Measurements from ENCODE around the gene ACADVL.

Gene ACADVL

DNA sequence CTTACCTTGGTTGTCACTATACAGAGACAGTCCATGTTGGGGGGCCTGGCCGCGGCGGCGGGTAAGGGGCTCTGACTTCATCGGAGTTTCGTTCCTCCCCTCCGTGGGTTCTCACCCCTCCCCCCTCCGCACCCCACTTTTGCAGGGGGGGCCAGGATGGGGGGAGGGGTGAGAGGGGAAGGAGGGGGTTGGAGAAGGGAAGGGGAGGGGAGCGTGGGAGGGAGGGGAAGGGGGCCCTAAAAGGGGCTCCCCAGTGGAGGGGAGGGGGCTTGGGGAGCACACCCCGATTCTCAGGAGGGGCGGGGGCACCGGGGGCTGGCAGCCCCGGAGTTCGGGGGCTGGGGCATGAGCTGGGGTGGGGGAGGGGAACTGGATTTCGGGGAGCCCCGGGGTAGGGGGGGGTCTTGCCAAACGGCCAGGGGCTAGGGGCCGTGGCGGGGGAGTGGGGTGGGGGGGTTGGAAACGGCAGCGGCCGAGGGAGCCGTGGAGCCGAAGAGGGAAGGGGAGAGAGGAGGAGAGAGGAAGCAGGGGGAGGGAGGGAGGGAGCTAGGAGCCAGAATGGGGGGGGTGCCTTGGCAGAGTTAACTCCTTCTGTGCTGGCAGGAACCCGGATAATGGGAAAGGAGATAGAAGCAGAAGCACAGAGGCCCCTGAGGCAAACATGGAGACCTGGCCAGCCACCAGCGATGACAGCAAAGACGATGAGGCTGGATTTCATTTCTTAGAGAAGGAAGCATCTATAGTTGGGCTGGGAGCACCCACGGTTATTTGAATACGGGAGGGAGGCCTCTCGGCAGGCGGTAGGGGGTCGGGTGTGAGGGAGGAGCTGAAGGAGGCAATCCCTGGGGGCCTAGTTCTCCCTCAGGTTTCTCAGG is 2.4 kb upstream of the ACADVL start:
- DNase-seq (ENCODE audit: low spot score): peak; percentile 32

DNA sequence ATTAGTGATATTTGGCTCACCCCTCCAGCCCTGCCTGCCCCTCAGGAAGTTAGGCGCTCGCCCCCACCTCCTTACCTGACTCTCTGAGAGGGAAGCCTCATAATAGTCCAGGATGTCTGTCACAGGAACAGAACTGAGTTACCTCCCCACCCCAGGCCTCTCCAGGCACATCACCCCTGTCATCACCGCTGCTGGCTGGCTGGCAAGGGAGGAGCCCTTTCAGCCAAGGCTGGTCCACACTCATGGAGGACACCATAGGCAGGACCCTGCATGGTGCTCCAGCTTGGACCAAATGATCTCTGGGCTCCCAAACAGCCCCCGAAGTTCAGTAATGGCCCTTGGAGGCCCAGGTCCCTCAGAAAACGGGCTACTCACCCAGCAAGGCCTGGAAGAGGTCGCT is 1.6 kb upstream of the ACADVL start:
- no peak for DNase-seq (ENCODE audit: low spot score)

- no peak for DNase-seq (ENCODE audit: low spot score)
These were observed 980 bp upstream of the ACADVL start for GRCh38 chr17:7218758-7219157.

GRCh38 chr17:7219229-7219811 is 418 bp upstream of the ACADVL start:
- no peak for DNase-seq (ENCODE audit: low spot score)

DNA sequence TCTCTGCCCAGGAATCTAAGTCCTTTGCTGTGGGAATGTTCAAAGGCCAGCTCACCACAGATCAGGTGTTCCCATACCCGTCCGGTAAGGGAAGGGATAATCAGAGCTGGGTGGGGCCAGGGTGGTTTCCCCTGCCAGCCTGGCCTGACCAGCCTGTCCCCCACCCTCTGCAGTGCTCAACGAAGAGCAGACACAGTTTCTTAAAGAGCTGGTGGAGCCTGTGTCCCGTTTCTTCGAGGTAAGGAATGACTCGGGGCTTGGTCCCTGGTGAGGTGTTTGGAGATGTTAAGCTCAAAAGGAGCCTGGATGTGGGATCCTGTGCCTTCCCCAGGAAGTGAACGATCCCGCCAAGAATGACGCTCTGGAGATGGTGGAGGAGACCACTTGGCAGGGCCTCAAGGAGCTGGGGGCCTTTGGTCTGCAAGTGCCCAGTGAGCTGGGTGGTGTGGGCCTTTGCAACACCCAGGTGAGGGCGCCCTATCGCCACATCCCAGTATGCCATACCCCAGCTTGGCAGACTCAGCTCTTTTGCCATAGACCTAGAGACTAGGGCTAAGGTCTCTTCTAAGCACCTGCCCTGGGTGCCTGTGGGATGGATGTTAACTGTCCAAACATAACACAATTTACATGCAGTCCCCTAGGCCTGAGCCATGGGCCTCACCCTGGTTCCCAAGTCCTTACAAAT is 997 bp downstream of the ACADVL start:
- peak; percentile 59 for DNase-seq (ENCODE audit: low spot score)

DNA sequence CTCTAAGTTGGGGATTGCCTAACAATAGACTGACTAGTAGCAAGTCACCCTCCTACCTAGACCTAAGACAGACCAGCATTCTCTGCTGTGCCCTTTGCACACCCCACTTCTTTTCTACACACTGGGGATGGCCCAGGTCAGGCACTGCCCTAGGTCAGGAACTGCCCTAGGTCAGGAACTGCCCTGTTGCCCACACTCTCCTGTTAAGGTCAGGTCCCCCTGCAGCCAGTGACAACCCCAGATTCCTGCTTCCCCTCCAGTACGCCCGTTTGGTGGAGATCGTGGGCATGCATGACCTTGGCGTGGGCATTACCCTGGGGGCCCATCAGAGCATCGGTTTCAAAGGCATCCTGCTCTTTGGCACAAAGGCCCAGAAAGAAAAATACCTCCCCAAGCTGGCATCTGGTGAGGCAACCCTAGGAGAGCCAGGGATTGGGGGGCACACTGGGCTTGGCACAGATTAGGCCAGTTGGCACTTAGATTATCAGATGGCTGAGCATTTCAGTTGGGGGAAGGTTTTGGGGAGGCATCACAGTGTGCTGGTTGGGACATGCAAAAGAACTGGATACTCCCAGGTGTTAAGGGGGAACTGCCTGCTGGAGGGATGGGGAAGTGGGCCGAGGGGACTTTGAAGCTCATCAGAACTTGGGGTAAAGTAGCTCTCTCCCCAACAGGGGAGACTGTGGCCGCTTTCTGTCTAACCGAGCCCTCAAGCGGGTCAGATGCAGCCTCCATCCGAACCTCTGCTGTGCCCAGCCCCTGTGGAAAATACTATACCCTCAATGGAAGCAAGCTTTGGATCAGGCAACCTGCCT is 1.7 kb downstream of the ACADVL start:
- no peak for DNase-seq (ENCODE audit: low spot score)

GRCh38 chr17:7222093-7222971 is 2.6 kb downstream of the ACADVL start:
- no peak for DNase-seq (ENCODE audit: low spot score)

DNA sequence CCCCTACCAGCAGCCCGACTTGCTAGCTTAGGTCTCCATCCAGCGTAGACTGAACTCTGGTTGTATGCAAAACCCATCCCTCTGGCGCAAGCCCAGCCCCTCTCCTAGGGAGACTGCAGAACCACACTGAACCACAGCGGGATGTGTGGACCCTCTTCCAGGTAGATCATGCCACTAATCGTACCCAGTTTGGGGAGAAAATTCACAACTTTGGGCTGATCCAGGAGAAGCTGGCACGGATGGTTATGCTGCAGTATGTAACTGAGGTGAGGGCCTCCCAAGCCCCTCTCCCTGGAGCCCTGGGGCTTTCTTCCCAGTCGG is 3.2 kb downstream of the ACADVL start:
- no peak for DNase-seq (ENCODE audit: low spot score)

GRCh38 chr17:7223375-7223774 is 3.6 kb downstream of the ACADVL start:
- no peak for DNase-seq (ENCODE audit: low spot score)

DNA sequence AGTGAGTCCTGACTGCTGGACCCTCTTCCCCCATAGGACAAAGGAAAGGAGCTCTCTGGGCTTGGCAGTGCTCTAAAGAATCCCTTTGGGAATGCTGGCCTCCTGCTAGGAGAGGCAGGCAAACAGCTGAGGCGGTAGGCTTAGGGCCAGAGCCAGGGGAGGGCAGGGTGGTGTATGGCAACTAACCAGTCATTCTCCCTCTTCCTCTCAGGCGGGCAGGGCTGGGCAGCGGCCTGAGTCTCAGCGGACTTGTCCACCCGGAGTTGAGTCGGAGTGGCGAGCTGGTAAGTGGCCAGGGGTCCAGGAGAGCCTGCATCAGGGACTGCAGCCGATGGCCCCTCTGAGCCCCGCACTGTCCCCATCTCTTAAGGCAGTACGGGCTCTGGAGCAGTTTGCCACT is 4.4 kb downstream of the ACADVL start:
- DNase-seq (ENCODE audit: low spot score): no peak

GRCh38 chr17:7224661-7225111 is 4.9 kb downstream of the ACADVL start:
- DNase-seq (ENCODE audit: low spot score): no peak

DNA sequence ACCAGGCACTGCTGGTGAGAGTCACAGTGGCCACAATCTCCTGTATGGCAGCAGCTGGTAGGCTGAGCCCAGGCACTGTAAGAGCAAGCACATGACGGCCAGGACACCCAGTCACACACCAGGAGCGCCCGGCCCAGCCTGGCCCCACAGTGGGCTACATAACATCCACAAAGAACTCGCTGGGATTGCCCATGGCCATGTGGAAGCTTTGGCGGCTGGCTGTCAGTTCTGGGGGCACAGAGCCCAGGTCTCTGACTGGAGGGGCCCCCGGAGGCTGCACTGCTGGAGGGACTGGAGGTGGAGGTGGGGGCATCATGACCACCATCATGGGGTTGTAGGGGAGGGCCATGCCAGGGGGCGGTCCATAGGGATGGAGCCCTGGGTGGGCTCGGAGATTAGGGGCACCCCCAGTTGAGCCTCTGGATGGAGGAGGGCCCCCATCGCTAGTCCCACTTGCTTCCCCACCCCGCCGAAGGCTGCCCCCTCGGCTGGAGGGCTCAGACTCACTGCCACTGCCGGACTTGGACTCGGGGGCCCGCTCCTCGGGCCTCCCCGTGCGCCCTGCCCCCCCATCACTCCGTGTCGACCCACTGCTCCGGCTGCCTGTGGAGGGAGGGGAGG is 6.1 kb downstream of the ACADVL start:
- DNase-seq (ENCODE audit: low spot score): no peak

- DNase-seq (ENCODE audit: low spot score): no peak
These were observed 7.3 kb downstream of the ACADVL start for GRCh38 chr17:7226721-7227710.

DNA sequence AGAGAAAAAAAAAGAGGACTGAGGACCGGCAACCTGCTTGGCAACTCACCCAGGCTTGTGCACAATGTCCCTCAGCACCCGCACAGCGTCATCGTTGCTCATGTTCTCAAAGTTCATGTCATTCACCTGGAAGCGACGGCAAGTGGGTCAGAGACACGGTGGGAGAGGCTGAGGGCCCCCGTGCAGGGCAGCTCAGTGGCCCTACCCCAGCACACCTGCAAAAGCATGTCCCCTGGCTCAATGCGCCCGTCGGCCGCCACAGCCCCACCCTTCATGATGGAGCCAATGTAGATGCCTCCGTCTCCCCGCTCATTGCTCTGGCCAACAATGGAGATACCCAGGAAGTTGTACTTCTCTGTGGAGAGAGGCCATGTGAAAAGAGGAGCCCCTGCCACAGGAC is 9.2 kb downstream of the ACADVL start:
- DNase-seq (ENCODE audit: low spot score): no peak

DNA sequence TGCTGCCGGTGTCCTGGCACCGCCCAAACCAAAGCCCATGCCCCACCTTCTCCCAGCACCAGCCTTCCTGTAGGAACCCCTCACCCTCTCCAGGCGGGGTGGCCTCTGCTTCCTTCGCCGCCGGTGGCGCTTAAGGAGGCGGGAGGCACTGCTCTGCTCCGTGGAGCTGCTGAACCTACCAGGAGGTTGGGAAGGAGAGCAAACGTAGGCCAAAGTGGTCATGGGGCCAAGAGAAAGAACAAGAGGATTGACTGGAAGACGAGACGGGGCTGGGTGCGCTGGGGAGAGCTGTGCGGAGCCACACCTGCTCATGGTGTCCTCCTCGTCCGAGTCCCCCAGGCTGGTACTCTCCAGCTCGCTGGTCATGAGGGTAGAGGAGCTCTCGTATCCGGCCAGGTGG is 9.8 kb downstream of the ACADVL start:
- DNase-seq (ENCODE audit: low spot score): no peak

- no peak for DNase-seq (ENCODE audit: low spot score)
These were observed 12.4 kb downstream of the ACADVL start for GRCh38 chr17:7232114-7232513.

GRCh38 chr17:7233701-7234082 is 14.0 kb downstream of the ACADVL start:
- no peak for DNase-seq (ENCODE audit: low spot score)

GRCh38 chr17:7234083-7234951 is 14.6 kb downstream of the ACADVL start, which contains the start of gene DVL2:
TSS of gene DVL2 (minus strand) at chr17:7234517. CDS start at chr17:7234262, 255 bp downstream.
- DNase-seq (ENCODE audit: low spot score): peak; percentile 94
